Fibroblast of the conjunctiva (primary cell): ENCODE measurements around the gene CYP46A1.

ENCODE experiments used
- DNase-seq: peaks from one replicate; pipeline ENCODE4 v3.0.0-alpha.2; 2010; ENCODE audit warnings: low read depth

CYP46A1 gene

DNA sequence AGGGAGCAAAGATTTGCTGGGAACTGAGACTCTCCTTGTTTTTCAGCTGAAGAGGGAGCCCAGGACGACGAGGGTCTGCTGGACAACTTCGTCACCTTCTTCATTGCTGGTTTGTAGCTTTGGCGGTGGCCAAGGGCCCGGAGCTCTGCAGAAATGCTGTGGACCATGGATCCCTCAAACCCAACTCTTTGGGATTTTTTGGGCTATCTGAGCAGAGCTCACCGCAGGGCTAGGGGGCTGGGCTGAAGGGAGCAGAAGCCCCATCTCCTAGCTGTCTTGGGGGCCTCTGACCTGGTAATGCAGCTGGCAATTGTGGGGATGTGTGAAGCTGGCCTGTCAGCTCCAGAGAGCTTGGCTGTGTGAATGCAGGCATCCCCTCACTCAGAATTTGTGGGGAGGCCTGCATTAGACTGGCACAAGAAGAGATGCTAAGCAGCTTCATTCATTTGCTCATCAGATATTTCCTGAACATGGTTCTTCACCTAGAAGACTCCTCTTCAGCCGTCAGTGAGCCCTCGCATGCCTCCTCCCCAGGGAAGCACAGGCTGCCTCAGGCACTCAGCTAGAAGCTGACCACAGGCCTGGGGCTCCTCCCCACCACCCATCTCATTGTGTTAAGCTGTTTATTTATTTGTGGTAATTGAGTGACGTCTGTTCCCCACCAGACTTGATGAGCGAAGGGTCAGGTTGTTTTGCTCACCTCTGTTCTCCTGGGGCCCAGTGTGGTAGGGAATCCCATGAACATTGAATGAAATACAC is 32.2 kb downstream of the CYP46A1 start:
- DNase-seq: no peak

DNA sequence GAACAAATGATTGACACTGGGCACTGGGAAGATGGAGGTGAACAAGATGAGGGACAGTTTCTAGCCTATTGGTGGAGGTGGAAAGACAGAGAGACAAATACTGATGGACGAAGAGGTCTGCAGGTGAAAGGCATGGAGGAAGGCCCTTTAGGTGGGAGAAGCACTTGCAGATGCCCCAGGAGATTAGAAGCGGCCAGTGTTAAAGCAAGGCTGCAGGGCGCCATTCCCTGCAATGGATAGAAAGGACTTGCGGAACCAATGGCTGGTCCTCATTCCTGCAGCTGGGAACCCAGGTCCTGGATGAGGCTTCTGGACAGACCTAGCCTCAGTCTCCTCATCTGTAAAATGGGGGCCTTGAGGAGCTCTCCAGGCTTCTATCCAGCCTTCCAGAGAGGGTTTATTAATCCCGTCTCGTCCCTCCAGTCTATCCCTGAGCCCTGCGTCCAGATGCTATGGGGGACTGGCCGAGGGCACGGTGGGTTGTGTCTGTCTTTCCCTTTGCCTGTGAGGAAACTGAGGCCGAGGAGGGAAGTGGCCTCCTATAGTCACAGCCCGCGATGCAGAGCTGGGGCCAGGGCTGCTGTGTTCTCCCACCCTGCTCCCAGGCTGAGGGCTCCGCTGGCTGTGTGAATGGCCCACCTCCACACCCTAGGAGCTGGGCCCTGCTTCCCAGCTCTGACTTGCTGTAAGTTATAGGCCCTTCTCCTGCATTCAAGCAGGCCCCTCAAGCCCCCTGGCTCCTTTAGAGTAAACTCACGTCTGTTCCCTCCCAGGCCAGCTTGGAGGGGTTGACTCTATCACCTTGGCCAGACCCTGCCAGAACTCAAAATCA is 33.0 kb downstream of the CYP46A1 start:
- no peak for DNase-seq

- DNase-seq: no peak
Observed at GRCh38 chr14:99717682-99718013, 33.5 kb downstream of the CYP46A1 start.

DNA sequence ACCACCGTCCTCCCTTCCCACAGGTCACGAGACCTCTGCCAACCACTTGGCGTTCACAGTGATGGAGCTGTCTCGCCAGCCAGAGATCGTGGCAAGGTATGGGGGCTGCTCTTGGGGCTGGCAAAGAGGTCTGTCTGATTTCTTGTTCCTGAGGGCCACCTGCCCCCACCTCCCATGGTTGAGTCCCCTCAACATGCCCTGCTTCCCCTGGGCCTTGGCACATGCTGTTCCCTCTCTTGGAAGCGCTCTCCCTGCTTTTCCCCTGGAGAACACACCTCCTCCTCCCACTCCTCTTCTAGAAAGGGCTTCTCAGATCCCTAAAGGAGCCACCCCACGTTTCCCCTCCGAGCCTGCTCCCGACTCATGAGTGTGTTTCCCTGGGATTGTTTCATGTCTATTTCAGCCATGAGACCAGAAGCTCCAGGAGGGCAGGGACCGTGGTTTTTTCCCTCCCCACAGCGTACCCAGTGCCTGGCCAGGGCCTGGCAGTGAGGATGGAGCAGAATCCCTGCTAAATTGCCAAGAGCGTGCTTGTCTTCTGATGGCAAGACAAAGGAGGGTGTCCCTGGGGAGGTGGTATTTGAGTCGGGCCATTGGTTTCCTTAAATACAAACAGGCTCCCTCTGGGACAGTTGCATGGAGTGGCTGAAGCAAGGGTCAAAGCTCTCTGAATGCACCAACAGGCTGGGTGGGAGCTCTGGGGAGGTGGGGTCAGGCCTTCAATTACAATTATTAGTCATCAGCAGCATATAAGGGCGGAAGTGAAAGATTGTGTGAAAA is 34.1 kb downstream of the CYP46A1 start:
- DNase-seq: no peak

DNA sequence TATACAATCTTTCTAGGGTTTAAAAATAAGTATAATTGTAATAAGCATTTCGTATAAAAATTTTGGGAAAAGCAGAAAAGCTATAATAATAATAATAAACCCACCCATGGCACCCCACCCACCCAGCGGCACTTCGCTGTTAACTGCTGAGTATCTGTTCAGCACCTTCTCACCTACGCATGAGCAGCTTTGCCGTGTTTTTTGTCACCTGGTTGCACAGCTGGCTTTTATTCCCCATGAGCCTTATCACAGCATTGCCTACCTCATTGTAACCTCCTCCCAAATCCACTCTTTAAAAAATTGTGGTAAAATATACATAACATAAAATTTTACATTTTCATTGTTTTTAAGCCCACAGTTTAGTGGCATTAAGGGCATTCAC is 34.7 kb downstream of the CYP46A1 start:
- DNase-seq: no peak

GRCh38 chr14:99720941-99721791 is 37.1 kb downstream of the CYP46A1 start:
- no peak for DNase-seq

GRCh38 chr14:99721792-99722516 is 37.9 kb downstream of the CYP46A1 start:
- DNase-seq: no peak

DNA sequence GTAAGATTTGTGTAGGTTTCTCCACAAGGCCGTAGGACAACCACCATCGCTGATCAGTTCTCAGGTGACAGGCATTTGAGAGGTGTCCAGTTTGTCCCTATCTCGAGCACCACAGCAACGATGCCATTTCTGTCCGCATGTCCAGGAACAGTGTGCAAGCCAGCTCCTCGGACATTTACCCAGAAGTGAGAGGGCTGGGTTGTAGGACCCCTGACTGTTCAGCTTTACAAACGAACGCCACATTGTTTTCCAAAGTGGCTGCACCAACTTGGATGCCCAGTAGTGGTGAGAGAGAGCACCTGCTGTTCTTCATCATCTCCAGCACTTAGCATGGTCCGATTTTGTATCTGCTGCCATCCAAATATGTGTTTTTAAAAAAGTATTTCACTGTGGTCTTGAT is 38.6 kb downstream of the CYP46A1 start:
- DNase-seq: no peak

DNA sequence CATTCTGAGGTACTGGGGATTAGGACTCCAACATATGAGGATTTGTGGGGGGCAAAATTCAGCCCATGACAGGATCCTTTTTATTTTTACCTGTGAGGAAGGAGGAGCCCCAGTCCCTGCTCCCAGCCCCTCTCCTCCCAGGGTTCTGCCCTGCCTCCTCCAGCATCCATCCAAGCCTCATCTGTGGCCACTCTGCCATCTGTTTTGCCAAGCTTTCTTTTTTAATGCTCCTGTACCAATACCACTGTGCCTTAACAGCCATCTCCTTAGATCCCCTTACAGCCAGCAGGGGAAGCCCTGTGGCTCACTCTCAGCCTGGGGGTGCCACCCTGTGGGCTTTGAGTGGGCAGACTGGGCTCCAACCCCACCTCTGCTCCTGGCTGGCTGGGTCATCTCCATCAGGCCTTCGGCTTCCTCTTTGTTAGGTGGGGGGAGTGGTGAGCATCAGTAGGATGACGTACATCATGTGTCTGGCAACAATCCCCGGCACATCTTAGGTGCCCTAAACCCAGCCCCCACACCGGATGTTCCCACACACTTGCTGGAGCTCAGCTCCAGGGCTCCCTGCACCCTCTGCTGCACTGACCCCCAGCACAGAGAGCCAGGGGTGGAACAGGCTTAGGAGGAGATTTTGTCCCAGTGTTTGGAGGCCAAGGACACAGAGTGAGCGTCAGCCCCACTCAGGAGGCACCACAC is 40.2 kb downstream of the CYP46A1 start:
- DNase-seq: no peak

DNA sequence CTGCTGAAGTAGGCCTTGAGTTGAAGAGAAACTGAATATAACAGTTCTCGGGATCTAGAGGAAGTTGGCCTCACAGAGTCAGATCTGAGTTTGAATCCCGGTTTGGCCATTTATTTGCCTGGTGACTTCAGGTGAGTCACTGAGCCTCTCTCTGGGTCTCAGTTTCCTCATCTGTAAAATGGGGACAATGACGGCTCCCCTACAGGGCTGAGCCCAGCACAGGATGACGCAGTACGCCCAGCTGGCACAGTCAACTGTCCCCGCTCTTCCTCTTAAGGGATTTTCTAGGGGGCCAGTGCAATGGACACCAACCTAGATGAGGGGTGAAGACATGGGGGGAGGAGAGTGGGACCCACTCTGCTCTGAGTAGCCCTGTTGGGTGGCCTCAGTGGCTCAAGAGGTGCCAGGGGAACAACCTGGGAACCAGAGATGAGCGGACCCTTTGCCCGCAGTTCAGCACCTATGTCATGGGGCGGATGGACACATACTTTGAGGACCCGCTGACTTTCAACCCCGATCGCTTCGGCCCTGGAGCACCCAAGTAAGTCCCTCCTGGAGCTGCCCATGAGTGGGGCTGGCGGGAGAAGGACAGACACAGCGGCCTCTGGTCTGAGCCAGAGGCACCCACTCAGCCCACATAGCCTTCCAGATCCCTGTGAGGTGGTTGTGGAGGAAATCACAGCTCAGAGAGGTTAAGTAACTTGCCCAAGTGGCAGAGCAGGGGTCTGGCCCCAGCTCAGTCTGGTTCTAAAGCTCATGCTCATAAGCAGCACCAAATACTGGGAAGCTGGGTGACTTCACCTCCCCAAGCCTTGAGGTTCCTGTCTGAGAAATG is 41.1 kb downstream of the CYP46A1 start:
- no peak for DNase-seq

DNA sequence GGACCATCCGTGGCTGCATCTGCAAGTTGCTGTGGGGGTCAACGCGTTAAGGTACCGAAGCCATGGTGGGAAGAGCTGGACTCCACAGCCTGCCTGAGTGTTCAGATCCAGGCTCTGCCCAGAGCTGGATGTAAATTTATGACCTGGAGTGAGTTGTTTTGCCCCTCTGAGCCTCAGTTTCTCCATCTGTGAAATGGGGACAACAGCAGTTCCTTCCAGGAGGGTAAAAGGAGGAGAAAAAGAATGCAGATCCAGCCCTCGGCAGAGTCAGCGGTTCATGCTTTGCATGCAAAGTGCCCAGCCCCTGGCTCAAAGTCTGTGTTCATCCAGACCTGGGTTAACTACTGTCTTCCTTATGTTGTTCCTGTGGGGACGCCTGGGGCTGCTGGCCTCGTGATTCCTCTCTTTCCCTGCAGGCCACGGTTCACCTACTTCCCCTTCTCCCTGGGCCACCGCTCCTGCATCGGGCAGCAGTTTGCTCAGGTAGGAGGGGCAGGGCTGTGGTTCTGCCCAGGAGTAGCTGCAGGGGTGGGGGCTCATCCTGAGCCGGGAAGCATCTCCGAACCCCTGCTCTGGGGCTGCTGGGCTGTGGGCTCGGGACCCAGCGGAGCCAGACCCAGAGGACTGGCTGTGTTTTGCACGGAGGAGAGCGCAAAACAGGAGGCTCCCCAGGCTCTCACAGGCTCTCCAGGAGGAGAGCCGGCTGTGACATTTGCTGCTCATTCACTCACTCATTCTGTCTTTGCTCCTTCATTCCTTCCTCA is 41.9 kb downstream of the CYP46A1 start:
- DNase-seq: no peak

DNA sequence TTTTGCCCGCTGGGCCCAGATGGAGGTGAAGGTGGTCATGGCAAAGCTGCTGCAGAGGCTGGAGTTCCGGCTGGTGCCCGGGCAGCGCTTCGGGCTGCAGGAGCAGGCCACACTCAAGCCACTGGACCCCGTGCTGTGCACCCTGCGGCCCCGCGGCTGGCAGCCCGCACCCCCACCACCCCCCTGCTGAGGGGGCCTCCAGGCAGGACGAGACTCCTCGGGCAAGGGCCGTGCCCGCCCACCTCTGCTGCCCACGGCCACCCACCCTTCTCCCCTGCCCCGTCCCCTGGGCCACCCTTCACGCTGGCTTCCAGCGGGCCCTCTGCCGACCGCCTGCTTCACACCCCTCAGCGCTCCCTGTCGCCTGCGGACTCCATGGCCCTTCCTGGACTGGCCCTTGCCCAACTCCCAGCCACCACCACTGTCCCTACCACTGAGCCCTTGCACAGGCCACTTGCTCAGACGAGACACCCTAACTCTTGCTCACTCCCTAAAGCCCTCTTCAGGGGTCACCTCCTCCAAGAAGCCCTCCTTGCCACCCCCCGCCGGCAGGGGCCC is 42.5 kb downstream of the CYP46A1 start:
- no peak for DNase-seq

- DNase-seq: no peak
Observed at GRCh38 chr14:99727096-99727870, 43.2 kb downstream of the CYP46A1 start.

DNA sequence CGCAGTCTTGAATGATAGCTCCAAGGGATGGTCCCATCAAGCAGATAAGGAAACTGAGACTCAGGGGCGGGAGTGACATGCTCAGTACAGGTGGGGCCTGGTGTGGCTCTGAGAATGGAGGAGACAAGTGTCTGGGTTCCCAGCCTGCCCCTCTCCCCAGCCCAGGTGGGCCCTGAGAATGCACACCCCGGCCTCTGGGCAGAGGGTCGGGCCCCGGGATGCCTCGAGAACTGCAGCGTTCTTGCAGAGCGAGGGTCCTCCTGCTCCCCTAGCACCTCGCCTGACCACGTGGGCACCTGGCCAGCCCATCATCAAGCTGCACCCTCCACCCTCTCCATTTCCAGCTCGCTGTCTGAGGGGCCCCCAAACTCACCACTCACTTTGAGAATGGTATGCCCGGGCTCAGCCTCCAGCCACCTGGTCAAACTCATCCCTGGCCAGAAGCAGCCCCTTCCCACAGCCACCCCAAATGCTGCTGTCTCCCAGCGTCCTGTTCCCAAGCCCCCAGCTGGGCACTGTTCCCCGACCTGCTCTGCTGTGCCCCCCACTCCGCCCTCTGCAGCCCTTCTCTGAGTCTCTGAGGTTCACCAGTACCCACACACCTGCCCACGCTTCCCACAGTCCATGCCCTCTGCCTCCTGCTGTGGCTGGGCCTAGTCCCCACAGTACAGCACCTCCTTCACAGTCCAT is 44.3 kb downstream of the CYP46A1 start:
- no peak for DNase-seq

- no peak for DNase-seq
Observed at GRCh38 chr14:99728981-99729451, 44.9 kb downstream of the CYP46A1 start.

GRCh38 chr14:99729991-99730875 is 46.1 kb downstream of the CYP46A1 start:
- no peak for DNase-seq
